GM13976 (cell line): ENCODE results near the gene PGAP2.

Experiments
- DNase-seq: peaks from one replicate; pipeline ENCODE4 v3.0.0; 2012; ENCODE audit warnings: low spot score
- CTCF ChIP-seq: IDR thresholded peaks from 2 replicates; pipeline ENCODE4 v1.5.1; 2012; ENCODE audit warnings: borderline replicate concordance, mild to moderate bottlenecking; ENCODE audit not compliant: insufficient read depth; ENCODE audit errors: extremely low read depth, missing control alignments, control extremely low read depth
- in situ Hi-C: fragments of 300-500 bp; cut with MboI; formaldehyde crosslinking; loops from one replicate; pipeline ENCODE4 v1.12.0; 2022; ENCODE audit warnings: low sequenced_read_pairs, mixed read lengths, inconsistent platforms; ENCODE audit not compliant: unreplicated experiment

The PGAP2 gene

GRCh38 chr11:3873712-3874349 lies 65.5 kb downstream of the PGAP2 start:
- in situ Hi-C loops: no loop called here
- no peak for DNase-seq

More at GRCh38 chr11:3873712-3874349, 65.5 kb downstream of the PGAP2 start:
- no peak for TF ChIP-seq CTCF
